H1 (cell line): ENCODE data around the gene CHST12. TPM values are rescaled to one million over a fixed set of nuclear protein-coding genes. Genes with fewer than 3 reads are reported as not detected.

Experiments used
- CTCF ChIA-PET: fragments of 300-600 bp; sonication (Branson Sonifier 250); formaldehyde crosslinking; loops from one replicate; lab custom pipeline; 2021; ENCODE audit not compliant: partially characterized antibody; lab: Charles Lee
- POLR2A ChIA-PET: fragments of 300-600 bp; sonication (Branson Sonifier 250); formaldehyde crosslinking; loops from one replicate; lab custom pipeline; 2021; ENCODE audit warnings: inconsistent platforms; ENCODE audit not compliant: partially characterized antibody; lab: Charles Lee
- DNase-seq, 2 experiments: peaks; one replicate each; pipeline versions ENCODE4 v3.0.0 to v3.0.0-alpha.2; 2010 to 2022; ENCODE audit warnings: low spot score in 2 of 2, low read depth in 1 of 2, mixed read lengths in 1 of 2
- FAIRE-seq: peaks from 2 replicates; lab custom pipeline; 2011; peaks lifted over from hg19 to GRCh38; lab: Jason Lieb, UNC
- H2AFZ ChIP-seq: 2 replicates; pipeline ENCODE4 v1.8.1; 2012; ENCODE audit warnings: low read length, inconsistent platforms
- H2AK5ac ChIP-seq: 2 replicates; pipeline ENCODE4 v1.6.1; 2013; ENCODE audit warnings: low read depth, low read length
- H2BK120ac ChIP-seq: replicated peaks from 2 replicates; pipeline ENCODE3; 2013; ENCODE audit warnings: low read depth, low read length, inconsistent platforms
- H2BK12ac ChIP-seq: 2 replicates; pipeline ENCODE4 v1.6.1; 2013; ENCODE audit warnings: low read depth, low read length
- H2BK15ac ChIP-seq: 2 replicates; pipeline ENCODE4 v1.6.1; 2013; ENCODE audit warnings: low read length
- H2BK20ac ChIP-seq: 2 replicates; pipeline ENCODE4 v1.6.1; 2013; ENCODE audit warnings: low read length
- H2BK5ac ChIP-seq: 2 replicates; pipeline ENCODE4 v1.6.1; 2013; ENCODE audit warnings: low read depth, low read length
- H3K14ac ChIP-seq: 2 replicates; pipeline ENCODE4 v1.6.1; 2013; ENCODE audit warnings: inconsistent platforms; ENCODE audit not compliant: insufficient read length
- H3K18ac ChIP-seq: 2 replicates; pipeline ENCODE4 v1.6.1; 2013; ENCODE audit warnings: low read length; ENCODE audit errors: extremely low read depth
- H3K23ac ChIP-seq: 2 replicates; pipeline ENCODE4 v1.6.1; 2013; ENCODE audit warnings: inconsistent platforms; ENCODE audit not compliant: insufficient read length
- H3K23me2 ChIP-seq: 2 replicates; pipeline ENCODE4 v1.6.1; 2013; ENCODE audit warnings: low read depth, low read length
- H3K27ac ChIP-seq: 2 replicates; pipeline ENCODE4 v1.6.1; 2011; ENCODE audit warnings: low read depth, low read length, inconsistent platforms
- H3K27me3 ChIP-seq, 4 experiments: replicated peaks in 1 of 4; 1 replicate in 1 of 4; 2 replicates in 3 of 4; pipeline versions ENCODE4 v1.6.1 to v1.8.1; 2011 to 2013; ENCODE audit warnings: low read length in 3 of 4, mild to moderate bottlenecking in 3 of 4, inconsistent platforms in 2 of 4, mixed read lengths in 2 of 4, moderate library complexity in 1 of 4; ENCODE audit not compliant: control insufficient read depth in 3 of 4, insufficient read depth in 3 of 4; ENCODE audit errors: extremely low read depth in 1 of 4
- H3K36me3 ChIP-seq, 4 experiments: 2 replicates each; pipeline versions ENCODE4 v1.6.1 to v1.8.1; 2011 to 2013; ENCODE audit warnings: mild to moderate bottlenecking in 4 of 4, low read length in 3 of 4, moderate library complexity in 2 of 4, control low read depth in 1 of 4, inconsistent platforms in 1 of 4; ENCODE audit not compliant: insufficient read depth in 4 of 4, control insufficient read depth in 2 of 4
- H3K4ac ChIP-seq: replicated peaks from 2 replicates; pipeline ENCODE3; 2013; ENCODE audit warnings: low read length, low read depth, mixed read lengths, inconsistent platforms; ENCODE audit not compliant: insufficient read length
- H3K4me1 ChIP-seq, 4 experiments: replicated peaks in 1 of 4; 1 replicate in 1 of 4; 2 replicates in 3 of 4; pipeline versions ENCODE4 v1.6.1 to v1.8.1; 2011 to 2013; ENCODE audit warnings: low read length in 3 of 4, inconsistent platforms in 2 of 4, mixed read lengths in 1 of 4; ENCODE audit not compliant: insufficient read depth in 4 of 4, control insufficient read depth in 3 of 4
- H3K4me2 ChIP-seq, 2 experiments: 2 replicates each; pipeline versions ENCODE4 v1.6.1 to v1.8.1; 2011 to 2013; ENCODE audit warnings: low read depth in 2 of 2, low read length in 2 of 2, control low read depth in 1 of 2, inconsistent platforms in 1 of 2, mild to moderate bottlenecking in 1 of 2; ENCODE audit not compliant: insufficient read depth in 1 of 2
- H3K4me3 ChIP-seq, 4 experiments: fragments of 200-600, 300-600 bp in 1 of 4; sonication (generic), shearing (Covaris generic), sonication (Bioruptor Twin) in 1 of 4; 2 replicates each; pipeline versions ENCODE4 v1.5.1 to v1.8.1; 2011 to 2016; ENCODE audit warnings: low read length in 4 of 4, low read depth in 3 of 4, control low read depth in 2 of 4, inconsistent platforms in 2 of 4, mild to moderate bottlenecking in 2 of 4, mixed read lengths in 1 of 4, moderate library complexity in 1 of 4; ENCODE audit not compliant: insufficient read depth in 2 of 4; ENCODE audit errors: extremely low read depth in 1 of 4
- H3K56ac ChIP-seq: replicated peaks from 2 replicates; pipeline ENCODE3; 2013; ENCODE audit warnings: low read depth, mild to moderate bottlenecking, mixed read lengths, low read length, inconsistent platforms; ENCODE audit not compliant: insufficient read length
- H3K79me1 ChIP-seq: 2 replicates; pipeline ENCODE4 v1.6.1; 2013; ENCODE audit warnings: low read depth, low read length, control low read depth
- H3K79me2 ChIP-seq, 2 experiments: 2 replicates each; pipeline versions ENCODE4 v1.6.1 to v1.8.1; 2012 to 2013; ENCODE audit warnings: low read length in 2 of 2, mild to moderate bottlenecking in 2 of 2, inconsistent platforms in 1 of 2; ENCODE audit not compliant: insufficient read depth in 2 of 2, control insufficient read depth in 1 of 2
- H3K9ac ChIP-seq, 4 experiments: replicated peaks in 1 of 4; 1 replicate in 1 of 4; 2 replicates in 3 of 4; pipeline versions ENCODE4 v1.6.1 to v1.8.1; 2011 to 2013; ENCODE audit warnings: low read depth in 3 of 4, low read length in 3 of 4, control low read depth in 2 of 4, mild to moderate bottlenecking in 2 of 4, moderate library complexity in 2 of 4, inconsistent platforms in 1 of 4; ENCODE audit errors: extremely low read depth in 1 of 4
- H3K9me3 ChIP-seq, 2 experiments: 2 replicates each; pipeline versions ENCODE4 v1.6.1 to v1.8.1; 2012 to 2013; ENCODE audit warnings: mild to moderate bottlenecking in 2 of 2, moderate library complexity in 2 of 2, control low read depth in 1 of 2, inconsistent platforms in 1 of 2, low read depth in 1 of 2, low read length in 1 of 2, mixed read lengths in 1 of 2; ENCODE audit not compliant: insufficient read depth in 2 of 2
- H4K20me1 ChIP-seq, 2 experiments: replicated peaks in 1 of 2; 2 replicates each; pipeline versions ENCODE3 to v1.8.1; 2011 to 2013; ENCODE audit warnings: inconsistent platforms in 2 of 2, low read length in 2 of 2, mild to moderate bottlenecking in 1 of 2; ENCODE audit not compliant: insufficient read depth in 2 of 2, control insufficient read depth in 1 of 2
- H4K5ac ChIP-seq: 2 replicates; pipeline ENCODE4 v1.6.1; 2013; ENCODE audit warnings: low read length, low read depth, mixed read lengths, inconsistent platforms; ENCODE audit not compliant: insufficient read length
- H4K8ac ChIP-seq: 2 replicates; pipeline ENCODE4 v1.8.0; 2013; ENCODE audit warnings: mild to moderate bottlenecking, moderate library complexity, low read length, inconsistent platforms; ENCODE audit not compliant: insufficient read depth; ENCODE audit errors: extremely low read depth
- H4K91ac ChIP-seq: replicated peaks from 2 replicates; pipeline ENCODE3; 2013; ENCODE audit warnings: low read length, mixed read lengths, inconsistent platforms; ENCODE audit not compliant: insufficient read length
- ATF2 ChIP-seq: IDR thresholded peaks from 2 replicates; pipeline ENCODE4 v1.6.1; 2012; ENCODE audit warnings: low read length, inconsistent platforms
- BACH1 ChIP-seq: IDR thresholded peaks from 2 replicates; pipeline ENCODE4 v1.6.1; 2012; ENCODE audit warnings: low read length, improper control_type of control experiment
- BCL11A ChIP-seq, 2 experiments: IDR thresholded peaks; one replicate each; pipeline ENCODE4 v1.6.1; 2011; ENCODE audit warnings: low read depth in 2 of 2, low read length in 2 of 2, mild to moderate bottlenecking in 2 of 2
- CBX5 ChIP-seq: fragments of 300-800, 300-1000 bp; sonication (generic); IDR thresholded peaks from 2 replicates; pipeline ENCODE4 v1.7.1; 2016; ENCODE audit warnings: antibody characterized with exemption, low read length, low read depth
- EGR1 ChIP-seq: IDR thresholded peaks from 2 replicates; pipeline ENCODE4 v1.6.1; 2011; ENCODE audit warnings: low read depth, low read length, borderline replicate concordance
- HDAC2 ChIP-seq, 2 experiments: fragments of 300-600 bp in 1 of 2; sonication (generic) in 1 of 2; IDR thresholded peaks; 2 replicates each; pipeline ENCODE4 v1.6.1; 2011 to 2012; ENCODE audit warnings: low read depth in 2 of 2, low read length in 2 of 2, mild to moderate bottlenecking in 2 of 2, moderate library complexity in 2 of 2, borderline replicate concordance in 1 of 2, inconsistent platforms in 1 of 2
- MAFK ChIP-seq: IDR thresholded peaks from 2 replicates; pipeline ENCODE4 v1.6.1; 2012; ENCODE audit warnings: low read depth, mild to moderate bottlenecking, improper control_type of control experiment, low read length
- NRF1 ChIP-seq: IDR thresholded peaks from 2 replicates; pipeline ENCODE4 v1.6.1; 2011; ENCODE audit warnings: mild to moderate bottlenecking, low read depth, low read length, improper control_type of control experiment
- SUZ12 ChIP-seq: fragments of 200-600 bp; sonication (generic); IDR thresholded peaks from 2 replicates; pipeline ENCODE4 v1.6.1; 2012; ENCODE audit warnings: mild to moderate bottlenecking, inconsistent platforms, low read length, moderate library complexity, mixed read lengths
- ZNF274 ChIP-seq: IDR thresholded peaks from 2 replicates; pipeline ENCODE4 v1.7.0; 2012; ENCODE audit warnings: low read length, borderline replicate concordance; ENCODE audit errors: extremely low read depth
- WGBS, 2 experiments: shearing (Covaris generic) in 1 of 2; methylation state at CpG; one replicate each; pipeline versions ENCODE4 v1.1.6 to v1.1.7; 2013 to 2015; ENCODE audit warnings: low lambda C conversion rate in 2 of 2, mixed read lengths in 2 of 2, inconsistent platforms in 1 of 2, low coverage in 1 of 2, missing lambda C conversion rate in 1 of 2; ENCODE audit not compliant: insufficient replicate concordance in 2 of 2, insufficient coverage in 1 of 2, insufficient read length in 1 of 2; ENCODE audit errors: extremely low coverage in 1 of 2, missing lambda C conversion rate in 1 of 2; 5-methylcytosine and 5-hydroxymethylcytosine counted together
- polyA plus RNA-seq, 7 experiments: library from polyadenylated mRNA; depleted of rRNA in 3 of 7; stranded (reverse) in 5 of 7; unstranded in 2 of 7; fragments of >200 nt in 5 of 7; fragments of 200-250 nt in 2 of 7; gene quantifications; 1 replicate in 5 of 7; 2 replicates in 1 of 7; 4 replicates in 1 of 7; pipeline versions ENCODE4 v1.2.1 to v1.2.3, GENCODE V29; 2011 to 2013; ENCODE audit warnings: missing spikeins in 2 of 7, mixed read lengths in 2 of 7
- total RNA-seq: library from RNA; stranded (reverse); fragmentation: NEBNext Ultra II Directional; extraction: Animal tissue kit (Norgen Biotek cat#: 25700); gene quantifications from 2 replicates; pipeline ENCODE4 v1.2.1, GENCODE V29; 2021

Gene CHST12
- total and polyA plus RNA-seq, 2 of the 8 experiments (the other 6 are each of a cell fraction or from before 2014, with no cell fraction given): 13.4 to 24.1 TPM

- no peak overlapping the region for H3K4me2 ChIP-seq
- no peak overlapping the region for H2BK15ac ChIP-seq
- no peaks in the 10 kb centered on the region for H3K79me2 ChIP-seq
- no peak overlapping the region for H2BK120ac ChIP-seq
- 88% methylated on average over 12 of the region's 15 CpGs; no CpG with 5 or more reads in 1 of the 2 experiments for WGBS, 2 experiments
- H3K56ac ChIP-seq: no peak overlapping the region
- H4K5ac ChIP-seq: no peak overlapping the region
- no peak overlapping the region for H3K4me3 ChIP-seq
- H2BK20ac ChIP-seq: no peak overlapping the region
- H4K8ac ChIP-seq: no peak overlapping the region
- H4K20me1 ChIP-seq: no peaks in the 10 kb centered on the region
- no peak overlapping the region for H3K27ac ChIP-seq
- H3K79me1 ChIP-seq: no peaks in the 10 kb centered on the region
- H3K9ac ChIP-seq: no peak overlapping the region
- no peak overlapping the region for H2AK5ac ChIP-seq
- FAIRE-seq: no peak
- H3K4ac ChIP-seq: no peak overlapping the region
- no peak overlapping the region for H3K23ac ChIP-seq
- no peak overlapping the region for H2BK12ac ChIP-seq
- no peak overlapping the region for H4K91ac ChIP-seq
- H3K27me3 ChIP-seq: no peaks in the 10 kb centered on the region
- H3K9me3 ChIP-seq: 0 out of 4 replicates have a peak, but pooled peaks cover 0 to 3% of the 10 kb centered on the region in 2 experiments
- ChIA-PET CTCF (interaction anchor here (0.9 to 15.9 kb wide), 4 partner anchors 8 to 220 kb away, joined by 3 to 266 read pairs (median 37); no protein-coding TSS in a partner anchor), POLR2A (no interaction called here)
- no peak for DNase-seq
- no peaks in the 10 kb centered on the region for H3K36me3 ChIP-seq
- H3K14ac ChIP-seq: no peak overlapping the region
- peaks cover 0 to 5% (median 3%) of the 10 kb centered on the region in 4 experiments; a peak in 3 of 7 replicates for H3K4me1 ChIP-seq
- H2BK5ac ChIP-seq: no peak overlapping the region
- no peak overlapping the region for H2AFZ ChIP-seq
- no peak overlapping the region for H3K18ac ChIP-seq
- no peaks in the 10 kb centered on the region for H3K23me2 ChIP-seq
- no peak for TF ChIP-seq HDAC2 (IDR thresholded peaks at IDR 0.05; ENCODE audit: borderline replicate concordance in 1 of 2, low read depth in 2 of 2, low read length in 2 of 2)
- TF ChIP-seq BCL11A (IDR thresholded peaks at IDR 0.05; ENCODE audit: low read depth in 2 of 2, low read length in 2 of 2): no peak
- no peak for TF ChIP-seq CBX5
- TF ChIP-seq NRF1: no peak
- no peak for TF ChIP-seq EGR1
- no peak for TF ChIP-seq BACH1
- no peak for TF ChIP-seq MAFK
- no peak for TF ChIP-seq ATF2
- TF ChIP-seq ZNF274: no peak
- no peak for TF ChIP-seq SUZ12
Observed at GRCh38 chr7:2461268-2462026, 58.0 kb downstream of the CHST12 start.
